Measurements from ENCODE around the gene TNNC1.

Gene TNNC1

DNA sequence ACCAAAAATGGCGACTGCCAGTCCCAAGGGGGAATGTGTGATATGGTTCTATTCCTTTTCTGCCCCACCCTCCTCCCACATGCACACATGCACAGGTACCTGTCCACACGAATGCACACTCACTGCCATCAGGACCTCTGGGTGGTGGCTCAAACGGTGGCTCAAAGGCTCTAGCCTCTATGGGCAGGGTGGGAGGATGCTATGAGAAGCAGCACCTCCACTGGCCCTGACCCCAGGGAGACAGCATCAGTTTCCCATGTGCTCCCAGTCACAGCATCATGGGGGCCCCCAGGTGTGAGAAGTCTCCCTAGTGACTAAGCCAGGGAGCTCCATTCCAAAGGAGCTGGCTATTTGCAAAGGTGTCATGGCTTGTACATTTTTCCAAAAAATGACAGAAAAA is 24.8 kb downstream of the TNNC1 start:
- no peaks in the 10 kb centered on the region for H3K27me3 ChIP-seq (ENCODE audit: control insufficient read depth, insufficient read depth, low read length)
- H3K4me1 ChIP-seq (ENCODE audit: control insufficient read depth, insufficient read depth, low read length) = no peaks in the 10 kb centered on the region
- H3K9me3 ChIP-seq (ENCODE audit: control insufficient read depth, insufficient read depth, low read length) = no peaks in the 10 kb centered on the region

DNA sequence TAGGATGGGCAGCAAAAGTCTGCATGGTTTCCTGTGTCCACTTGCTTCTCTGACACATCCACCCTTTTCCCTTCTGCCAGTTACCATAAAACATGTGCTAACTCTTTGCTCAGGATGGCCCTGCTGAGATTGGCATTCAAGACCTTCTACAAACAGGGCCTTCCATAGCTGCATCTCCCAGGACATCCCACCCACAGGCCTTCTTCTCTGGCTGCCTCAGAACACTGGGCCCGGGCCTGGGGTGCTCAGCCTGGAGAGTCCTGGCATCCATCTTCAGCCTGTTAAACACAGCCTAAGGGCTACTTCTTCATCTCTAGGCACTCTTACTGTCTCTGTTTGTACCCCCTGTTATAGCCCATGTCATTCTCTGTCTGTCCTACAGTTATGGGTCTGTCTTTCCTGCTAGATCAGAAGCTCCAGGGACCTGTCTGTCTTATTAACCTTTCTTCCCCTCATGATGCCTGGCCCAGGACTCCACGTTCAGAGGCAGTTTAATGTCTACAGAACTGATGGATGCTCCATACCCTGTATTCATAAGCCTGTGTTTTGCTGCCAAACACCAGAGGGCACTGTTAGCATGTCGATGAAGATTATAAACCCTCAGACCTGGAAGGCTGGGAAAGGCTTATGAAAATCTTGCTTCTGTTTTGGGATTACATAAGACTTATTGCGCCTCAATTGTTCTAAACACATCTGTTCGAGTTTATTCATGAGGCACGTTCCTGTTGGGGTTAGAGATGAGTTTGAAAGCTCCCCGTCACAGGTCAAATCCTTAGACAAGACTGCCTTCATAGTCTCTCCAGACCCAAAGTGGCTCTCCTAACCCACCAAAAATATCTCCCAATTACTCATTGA is 25.5 kb downstream of the TNNC1 start:
- Histone ChIP-seq H3K36me3 (ENCODE audit: control insufficient read depth, insufficient read depth, low read length) (no peaks in the 10 kb centered on the region), H3K4me3 (ENCODE audit: low read depth, low read length) (no peak overlapping the region), H3K9me3 (ENCODE audit: control insufficient read depth, insufficient read depth, low read length) (no peaks in the 10 kb centered on the region), H3K4me1 (ENCODE audit: control insufficient read depth, insufficient read depth, low read length) (peaks cover 2% of the 10 kb centered on the region), H3K9ac (ENCODE audit: low read depth, low read length) (no peak overlapping the region), H3K27me3 (ENCODE audit: control insufficient read depth, insufficient read depth, low read length) (no peaks in the 10 kb centered on the region)

More for the DNA sequence above, 24.8 kb downstream of the TNNC1 start:
- no peaks in the 10 kb centered on the region for H3K36me3 ChIP-seq (ENCODE audit: control insufficient read depth, insufficient read depth, low read length)
- H3K9ac ChIP-seq (ENCODE audit: low read depth, low read length) = no peak overlapping the region
- H3K4me3 ChIP-seq (ENCODE audit: low read depth, low read length) = no peak overlapping the region

GRCh38 chr3:52423173-52423572 is 30.7 kb downstream of the TNNC1 start:
- no peak overlapping the region for H3K9ac ChIP-seq (ENCODE audit: low read depth, low read length)
- H3K9me3 ChIP-seq (ENCODE audit: control insufficient read depth, insufficient read depth, low read length) = no peaks in the 10 kb centered on the region
- H3K4me3 ChIP-seq (ENCODE audit: low read depth, low read length) = no peak overlapping the region
- H3K36me3 ChIP-seq (ENCODE audit: control insufficient read depth, insufficient read depth, low read length) = no peaks in the 10 kb centered on the region
- H3K27me3 ChIP-seq (ENCODE audit: control insufficient read depth, insufficient read depth, low read length) = no peaks in the 10 kb centered on the region
- H3K4me1 ChIP-seq (ENCODE audit: control insufficient read depth, insufficient read depth, low read length) = peaks cover 2% of the 10 kb centered on the region

DNA sequence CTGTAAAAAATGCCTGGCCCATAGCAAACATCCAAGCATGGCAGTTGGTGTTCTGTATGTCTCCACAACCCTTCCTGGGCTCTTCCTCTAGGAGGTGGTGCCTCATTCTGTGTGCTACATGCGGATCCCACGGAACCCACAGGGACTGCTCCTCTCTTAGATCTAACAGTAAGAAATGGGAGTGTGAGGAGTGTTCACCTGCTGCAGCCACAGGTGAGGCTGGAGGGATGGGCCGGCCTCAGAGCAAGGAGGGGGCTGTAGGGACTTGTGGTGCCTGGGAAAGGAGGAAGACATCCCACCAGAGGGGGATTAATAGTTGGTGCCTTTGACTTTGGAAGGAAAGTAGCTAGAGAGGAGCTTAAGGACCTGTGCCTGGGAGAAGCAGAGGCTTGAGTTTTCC is 31.2 kb downstream of the TNNC1 start:
- H3K9ac ChIP-seq (ENCODE audit: low read depth, low read length) = no peak overlapping the region
- H3K4me3 ChIP-seq (ENCODE audit: low read depth, low read length) = no peak overlapping the region
- H3K4me1 ChIP-seq (ENCODE audit: control insufficient read depth, insufficient read depth, low read length) = peaks cover 2% of the 10 kb centered on the region
- H3K36me3 ChIP-seq (ENCODE audit: control insufficient read depth, insufficient read depth, low read length) = no peaks in the 10 kb centered on the region
- H3K27me3 ChIP-seq (ENCODE audit: control insufficient read depth, insufficient read depth, low read length) = no peaks in the 10 kb centered on the region
- no peaks in the 10 kb centered on the region for H3K9me3 ChIP-seq (ENCODE audit: control insufficient read depth, insufficient read depth, low read length)

GRCh38 chr3:52420388-52420787 is 33.5 kb downstream of the TNNC1 start:
- no peaks in the 10 kb centered on the region for H3K9me3 ChIP-seq (ENCODE audit: control insufficient read depth, insufficient read depth, low read length)
- H3K27me3 ChIP-seq (ENCODE audit: control insufficient read depth, insufficient read depth, low read length) = no peaks in the 10 kb centered on the region
- peaks cover 2% of the 10 kb centered on the region for H3K4me1 ChIP-seq (ENCODE audit: control insufficient read depth, insufficient read depth, low read length)
- H3K4me3 ChIP-seq (ENCODE audit: low read depth, low read length) = no peak overlapping the region
- H3K9ac ChIP-seq (ENCODE audit: low read depth, low read length) = no peak overlapping the region
- H3K36me3 ChIP-seq (ENCODE audit: control insufficient read depth, insufficient read depth, low read length) = no peaks in the 10 kb centered on the region

- no peaks in the 10 kb centered on the region for H3K27me3 ChIP-seq (ENCODE audit: control insufficient read depth, insufficient read depth, low read length)
- H3K4me3 ChIP-seq (ENCODE audit: low read depth, low read length) = no peak overlapping the region
- no peaks in the 10 kb centered on the region for H3K36me3 ChIP-seq (ENCODE audit: control insufficient read depth, insufficient read depth, low read length)
- H3K9ac ChIP-seq (ENCODE audit: low read depth, low read length) = no peak overlapping the region
- H3K9me3 ChIP-seq (ENCODE audit: control insufficient read depth, insufficient read depth, low read length) = no peaks in the 10 kb centered on the region
- peaks cover 6% of the 10 kb centered on the region for H3K4me1 ChIP-seq (ENCODE audit: control insufficient read depth, insufficient read depth, low read length)
Observed at GRCh38 chr3:52415800-52416199, 38.0 kb downstream of the TNNC1 start.

DNA sequence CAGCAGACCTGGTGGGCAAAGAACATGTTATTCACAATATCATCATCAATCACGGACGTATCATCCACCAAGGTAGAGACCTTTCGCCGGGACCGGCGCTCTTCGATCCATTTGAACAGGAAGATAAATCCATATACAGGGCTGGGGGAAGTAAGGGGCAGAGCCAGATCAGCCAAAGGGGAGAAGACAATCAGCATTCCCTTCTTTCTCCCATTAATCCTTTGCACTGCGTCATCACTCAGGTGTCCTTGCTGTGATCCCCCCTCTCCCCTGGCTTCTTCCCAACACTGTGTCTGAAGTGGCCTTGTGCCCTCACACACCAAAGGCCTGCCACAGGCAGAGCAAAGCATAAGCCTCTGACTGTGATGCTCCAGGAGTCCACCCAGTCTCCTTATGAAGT is 45.4 kb downstream of the TNNC1 start:
- Histone ChIP-seq H3K9me3 (ENCODE audit: control insufficient read depth, insufficient read depth, low read length) (no peaks in the 10 kb centered on the region), H3K4me3 (ENCODE audit: low read depth, low read length) (no peak overlapping the region), H3K4me1 (ENCODE audit: control insufficient read depth, insufficient read depth, low read length) (peaks cover 8% of the 10 kb centered on the region), H3K36me3 (ENCODE audit: control insufficient read depth, insufficient read depth, low read length) (peaks cover 35% of the 10 kb centered on the region), H3K9ac (ENCODE audit: low read depth, low read length) (no peak overlapping the region), H3K27me3 (ENCODE audit: control insufficient read depth, insufficient read depth, low read length) (no peaks in the 10 kb centered on the region)

GRCh38 chr3:52407779-52408178 is 46.1 kb downstream of the TNNC1 start:
- Histone ChIP-seq H3K4me1 (ENCODE audit: control insufficient read depth, insufficient read depth, low read length) (peaks cover 8% of the 10 kb centered on the region), H3K9me3 (ENCODE audit: control insufficient read depth, insufficient read depth, low read length) (no peaks in the 10 kb centered on the region), H3K27me3 (ENCODE audit: control insufficient read depth, insufficient read depth, low read length) (no peaks in the 10 kb centered on the region), H3K4me3 (ENCODE audit: low read depth, low read length) (no peak overlapping the region), H3K36me3 (ENCODE audit: control insufficient read depth, insufficient read depth, low read length) (peaks cover 42% of the 10 kb centered on the region), H3K9ac (ENCODE audit: low read depth, low read length) (no peak overlapping the region)

- no peak overlapping the region for H3K9ac ChIP-seq (ENCODE audit: low read depth, low read length)
- H3K9me3 ChIP-seq (ENCODE audit: control insufficient read depth, insufficient read depth, low read length) = no peaks in the 10 kb centered on the region
- H3K36me3 ChIP-seq (ENCODE audit: control insufficient read depth, insufficient read depth, low read length) = peaks cover 50% of the 10 kb centered on the region
- H3K4me3 ChIP-seq (ENCODE audit: low read depth, low read length) = no peak overlapping the region
- H3K4me1 ChIP-seq (ENCODE audit: control insufficient read depth, insufficient read depth, low read length) = peaks cover 8% of the 10 kb centered on the region
- no peaks in the 10 kb centered on the region for H3K27me3 ChIP-seq (ENCODE audit: control insufficient read depth, insufficient read depth, low read length)
Observed at GRCh38 chr3:52406791-52407510, 46.9 kb downstream of the TNNC1 start.

DNA sequence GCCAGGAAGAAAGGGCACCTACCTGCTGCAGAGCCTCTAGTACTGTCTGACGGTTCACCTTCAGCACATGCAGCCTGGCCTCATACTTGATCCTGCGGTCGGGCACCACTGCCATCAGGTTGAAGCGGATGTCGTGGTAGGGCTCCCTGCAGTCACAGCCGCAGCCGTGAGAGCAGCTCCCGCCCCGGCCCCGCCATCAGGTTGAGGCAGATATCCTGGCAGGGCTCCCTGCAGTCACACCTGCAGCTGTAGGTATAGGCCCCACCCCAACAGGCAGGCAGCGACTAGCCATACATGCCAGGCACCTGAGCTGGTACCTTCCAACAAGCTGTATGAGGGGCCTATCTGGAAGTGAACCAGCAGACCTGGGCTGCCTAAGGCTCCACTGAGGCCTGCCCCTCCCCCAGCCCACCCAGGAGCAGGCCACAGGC is 47.6 kb downstream of the TNNC1 start:
- H3K36me3 ChIP-seq (ENCODE audit: control insufficient read depth, insufficient read depth, low read length) = peaks cover 57% of the 10 kb centered on the region
- no peaks in the 10 kb centered on the region for H3K9me3 ChIP-seq (ENCODE audit: control insufficient read depth, insufficient read depth, low read length)
- H3K27me3 ChIP-seq (ENCODE audit: control insufficient read depth, insufficient read depth, low read length) = no peaks in the 10 kb centered on the region
- no peak overlapping the region for H3K9ac ChIP-seq (ENCODE audit: low read depth, low read length)
- peaks cover 5% of the 10 kb centered on the region for H3K4me1 ChIP-seq (ENCODE audit: control insufficient read depth, insufficient read depth, low read length)
- no peak overlapping the region for H3K4me3 ChIP-seq (ENCODE audit: low read depth, low read length)

- no peaks in the 10 kb centered on the region for H3K9me3 ChIP-seq (ENCODE audit: control insufficient read depth, insufficient read depth, low read length)
- no peak overlapping the region for H3K4me3 ChIP-seq (ENCODE audit: low read depth, low read length)
- H3K36me3 ChIP-seq (ENCODE audit: control insufficient read depth, insufficient read depth, low read length) = peaks cover 59% of the 10 kb centered on the region
- no peak overlapping the region for H3K9ac ChIP-seq (ENCODE audit: low read depth, low read length)
- peaks cover 3% of the 10 kb centered on the region for H3K4me1 ChIP-seq (ENCODE audit: control insufficient read depth, insufficient read depth, low read length)
- H3K27me3 ChIP-seq (ENCODE audit: control insufficient read depth, insufficient read depth, low read length) = no peaks in the 10 kb centered on the region
Observed at GRCh38 chr3:52405601-52406110, 48.2 kb downstream of the TNNC1 start.

GRCh38 chr3:52405066-52405465 is 48.8 kb downstream of the TNNC1 start:
- H3K36me3 ChIP-seq (ENCODE audit: control insufficient read depth, insufficient read depth, low read length) = peaks cover 59% of the 10 kb centered on the region
- no peaks in the 10 kb centered on the region for H3K27me3 ChIP-seq (ENCODE audit: control insufficient read depth, insufficient read depth, low read length)
- no peak overlapping the region for H3K4me3 ChIP-seq (ENCODE audit: low read depth, low read length)

More at GRCh38 chr3:52405066-52405465, 48.8 kb downstream of the TNNC1 start:
- no peaks in the 10 kb centered on the region for H3K9me3 ChIP-seq (ENCODE audit: control insufficient read depth, insufficient read depth, low read length)
- H3K4me1 ChIP-seq (ENCODE audit: control insufficient read depth, insufficient read depth, low read length) = peaks cover 3% of the 10 kb centered on the region
- no peak overlapping the region for H3K9ac ChIP-seq (ENCODE audit: low read depth, low read length)
